Stomach (tissue), 9 donors: Measurements from ENCODE around the gene SFMBT2. TPM values are rescaled to one million over a fixed set of nuclear protein-coding genes. Genes with fewer than 3 reads are reported as not detected.

ENCODE experiments used
- DNase-seq, 2 donors: peaks; one replicate each; pipeline versions ENCODE4 v3.0.0 to v3.0.0-alpha.2; 2013 to 2019
- H3K27ac ChIP-seq, 5 donors: fragments of 200-600 bp in 4 of 5; sonication (generic) in 4 of 5; one replicate each; pipeline ENCODE4 v1.5.1; 2013 to 2019; ENCODE audit warnings: mild to moderate bottlenecking in 1 of 5, moderate library complexity in 1 of 5
- H3K27me3 ChIP-seq, 3 donors: fragments of 200-600 bp; sonication (generic); one replicate each; pipeline ENCODE4 v1.5.1; 2017 to 2019; ENCODE audit warnings: mixed run types in 1 of 3
- H3K36me3 ChIP-seq, 4 donors: fragments of 200-600 bp; sonication (generic); 1 replicate in 3 of 4; 2 replicates in 1 of 4; pipeline ENCODE4 v1.5.1; 2016 to 2019
- H3K4me1 ChIP-seq, 4 donors: fragments of 200-600 bp; sonication (generic); one replicate each; pipeline ENCODE4 v1.5.1; 2016 to 2019
- H3K4me3 ChIP-seq, 4 donors: fragments of 200-600 bp; sonication (generic) in 3 of 4; one replicate each; pipeline ENCODE4 v1.5.1; 2016 to 2019; ENCODE audit warnings: mild to moderate bottlenecking in 1 of 4
- H3K9me3 ChIP-seq, 4 donors: fragments of 200-600 bp; sonication (generic); one replicate each; pipeline ENCODE4 v1.5.1; 2016 to 2019
- CTCF ChIP-seq, 7 experiments: fragments of 450-650 bp in 4 of 7; fragments of 200-600 bp in 3 of 7; sonication (generic) in 3 of 7; IDR thresholded peaks; one replicate each; pipeline ENCODE4 v1.5.1; 2016 to 2019; ENCODE audit warnings: antibody characterized with exemption in 7 of 7, control low read depth in 2 of 7, mild to moderate bottlenecking in 1 of 7
- EP300 ChIP-seq: sonication (generic); formaldehyde crosslinking; IDR thresholded peaks from one replicate; pipeline ENCODE4 v1.6.1; 2017; ENCODE audit warnings: antibody characterized with exemption
- POLR2A ChIP-seq, 4 donors: fragments of 450-650 bp; IDR thresholded peaks; one replicate each; pipeline ENCODE4 v1.6.1; 2016; ENCODE audit warnings: antibody characterized with exemption in 4 of 4, control low read depth in 2 of 4, mild to moderate bottlenecking in 1 of 4, moderate library complexity in 1 of 4
- POLR2AphosphoS5 ChIP-seq, 3 donors: sonication (generic); formaldehyde crosslinking; IDR thresholded peaks; one replicate each; pipeline ENCODE4 v1.6.1; 2016; ENCODE audit warnings: antibody characterized with exemption in 3 of 3
- WGBS, 5 donors: extraction: QIAGEN DNeasy Blood & Tissue Kit in 3 of 5; methylation state at CpG; one replicate each; pipeline versions ENCODE4 v1.1.5 to v1.1.7; 2013 to 2018; 5-methylcytosine and 5-hydroxymethylcytosine counted together
- intact Hi-C: fragments of 100-400 bp; cut with DNase I; formaldehyde crosslinking; loops from one replicate; pipeline ENCODE4 v1.15.1; 2023; ENCODE audit warnings: low total_unique reads
- polyA plus RNA-seq, 3 donors: library from polyadenylated mRNA; stranded (reverse); fragments of 200-250 nt; gene quantifications; one replicate each; pipeline ENCODE4 v1.2.3, GENCODE V29; 2013
- total RNA-seq, 5 donors: library from RNA; depleted of rRNA; stranded (reverse); fragments of >200 nt; gene quantifications; one replicate each; pipeline versions ENCODE4 v1.1.0 to v1.2.3, GENCODE V29; 2014 to 2016
- donor health status: healthy with polysubstance abuse.
- donor health status: Bipolar disorder and iron deficiency.
- donor health status: healthy.

Gene SFMBT2
- total and polyA plus RNA-seq, 8 donors: 0.90 to 17.3 (median 5.0) TPM

GRCh38 chr10:7173948-7174347, 236.9 kb downstream of the SFMBT2 start:
- H3K27ac ChIP-seq: no peak overlapping the region
- intact Hi-C loops: no loop called here
- H3K4me3 ChIP-seq: no peak overlapping the region
- H3K9me3 ChIP-seq: no peaks in the 10 kb centered on the region
- H3K27me3 ChIP-seq: no peaks in the 10 kb centered on the region
- TF ChIP-seq POLR2A (IDR thresholded peaks at IDR 0.05) (no peak), CTCF (IDR thresholded peaks at IDR 0.05) (no peak), POLR2AphosphoS5 (IDR thresholded peaks at IDR 0.05) (no peak), EP300 (no peak)
- no peak for DNase-seq
- 89 to 93% (median 91%) methylated on average over 10 to 11 of the region's 11 CpGs for WGBS, 5 donors
- peaks cover 0 to 12% (median 0%) of the 10 kb centered on the region in 4 donors for H3K4me1 ChIP-seq
- peaks cover 24 to 88% (median 71%) of the 10 kb centered on the region in 4 donors for H3K36me3 ChIP-seq

- no peaks in the 10 kb centered on the region for H3K27me3 ChIP-seq
- intact Hi-C loops: no loop called here
- no peak for DNase-seq
- H3K27ac ChIP-seq: no peak overlapping the region
- H3K4me3 ChIP-seq: no peak overlapping the region
- peaks cover 0 to 12% (median 0%) of the 10 kb centered on the region in 4 donors for H3K4me1 ChIP-seq
- no peaks in the 10 kb centered on the region for H3K9me3 ChIP-seq
- H3K36me3 ChIP-seq: peaks cover 24 to 93% (median 69%) of the 10 kb centered on the region in 4 donors
- WGBS, 5 donors: 96 to 97% (median 96%) methylated on average over 24 to 35 of the region's 35 CpGs
- no peak for TF ChIP-seq POLR2A (IDR thresholded peaks at IDR 0.05)
- no peak for TF ChIP-seq CTCF (IDR thresholded peaks at IDR 0.05)
- no peak for TF ChIP-seq POLR2AphosphoS5 (IDR thresholded peaks at IDR 0.05)
- no peak for TF ChIP-seq EP300
These were observed 239.0 kb downstream of the SFMBT2 start for GRCh38 chr10:7171825-7172224.

GRCh38 chr10:7170626-7171322, 240.1 kb downstream of the SFMBT2 start:
- no peak for TF ChIP-seq POLR2A (IDR thresholded peaks at IDR 0.05)
- no peak for TF ChIP-seq EP300
- no peak for TF ChIP-seq POLR2AphosphoS5 (IDR thresholded peaks at IDR 0.05)
- TF ChIP-seq CTCF (IDR thresholded peaks at IDR 0.05): no peak
- H3K27me3 ChIP-seq: no peaks in the 10 kb centered on the region
- H3K4me1 ChIP-seq: peaks cover 0 to 8% (median 0%) of the 10 kb centered on the region in 4 donors
- intact Hi-C loops: no loop called here
- no peak overlapping the region for H3K27ac ChIP-seq
- peaks cover 24 to 84% (median 63%) of the 10 kb centered on the region in 4 donors for H3K36me3 ChIP-seq
- H3K4me3 ChIP-seq: no peak overlapping the region
- no peaks in the 10 kb centered on the region for H3K9me3 ChIP-seq
- no peak for DNase-seq
- 84 to 97% (median 89%) methylated on average over 23 to 24 of the region's 24 CpGs for WGBS, 5 donors

GRCh38 chr10:7168414-7168813, 242.4 kb downstream of the SFMBT2 start:
- TF ChIP-seq EP300: no peak
- TF ChIP-seq CTCF (IDR thresholded peaks at IDR 0.05): no peak
- no peak for TF ChIP-seq POLR2A (IDR thresholded peaks at IDR 0.05)
- peak in 1 of 3 donors; percentile 25 for TF ChIP-seq POLR2AphosphoS5 (IDR thresholded peaks at IDR 0.05)
- H3K9me3 ChIP-seq: no peaks in the 10 kb centered on the region
- DNase-seq: peak in 1 of 2 donors; percentile 36
- peaks cover 0 to 8% (median 0%) of the 10 kb centered on the region in 4 donors for H3K4me1 ChIP-seq
- no peak overlapping the region for H3K27ac ChIP-seq
- WGBS, 5 donors: 43 to 82% (median 66%) methylated on average over 13 of the region's 13 CpGs
- H3K27me3 ChIP-seq: no peaks in the 10 kb centered on the region
- H3K36me3 ChIP-seq: peaks cover 15 to 73% (median 48%) of the 10 kb centered on the region in 4 donors
- no peak overlapping the region for H3K4me3 ChIP-seq
- intact Hi-C loops: no loop called here
